Smooth muscle cell (in vitro differentiated cells): ENCODE measurements around the gene DCDC2C. TPM values are rescaled to one million over a fixed set of nuclear protein-coding genes. Genes with fewer than 3 reads are reported as not detected.

Experiments
- DNase-seq: peaks from one replicate; lab custom pipeline; 2025; ENCODE audit not compliant: unreplicated experiment; lab: John Stamatoyannopoulos, UW
- H2AFZ ChIP-seq: fragments of 200-600 bp; sonication (generic); 2 replicates; pipeline ENCODE4 v1.6.0; 2016; ENCODE audit warnings: antibody characterized with exemption, low read depth, mild to moderate bottlenecking
- H3F3A ChIP-seq: fragments of 200-600 bp; sonication (generic); 2 replicates; pipeline ENCODE4 v1.6.0; 2017; ENCODE audit warnings: antibody characterized with exemption, low read depth
- H3K27ac ChIP-seq: fragments of 200-600 bp; sonication (generic); 2 replicates; pipeline ENCODE4 v1.5.1; 2016; ENCODE audit warnings: low read depth, mild to moderate bottlenecking
- H3K27me3 ChIP-seq: fragments of 200-600 bp; sonication (generic); 2 replicates; pipeline ENCODE4 v1.6.1; 2016; ENCODE audit warnings: low read depth, mild to moderate bottlenecking
- H3K36me3 ChIP-seq: fragments of 200-600 bp; sonication (generic); 2 replicates; pipeline ENCODE4 v1.5.1; 2016; ENCODE audit warnings: low read depth
- H3K4me1 ChIP-seq: fragments of 200-600 bp; sonication (generic); 2 replicates; pipeline ENCODE4 v1.5.1; 2016; ENCODE audit warnings: low read depth
- H3K4me2 ChIP-seq: fragments of 200-600 bp; sonication (generic); 2 replicates; pipeline ENCODE4 v1.6.0; 2016; ENCODE audit warnings: mild to moderate bottlenecking
- H3K4me3 ChIP-seq: fragments of 200-600 bp; sonication (generic); 2 replicates; pipeline ENCODE4 v1.5.1; 2016; ENCODE audit warnings: mild to moderate bottlenecking
- H3K79me2 ChIP-seq: fragments of 200-600 bp; sonication (generic); 2 replicates; pipeline ENCODE4 v1.6.0; 2016; ENCODE audit warnings: low read depth, mild to moderate bottlenecking
- H3K9ac ChIP-seq: fragments of 200-600 bp; sonication (generic); 2 replicates; pipeline ENCODE4 v1.6.0; 2016; ENCODE audit warnings: low read depth
- H3K9me3 ChIP-seq: fragments of 200-600 bp; sonication (generic); replicated peaks from 2 replicates; pipeline ENCODE4 v1.5.1; 2016; ENCODE audit warnings: low read depth
- H4K20me1 ChIP-seq: fragments of 200-600 bp; sonication (generic); 2 replicates; pipeline ENCODE4 v1.6.0; 2016; ENCODE audit warnings: low read depth
- CTCF ChIP-seq: fragments of 200-600 bp; sonication (generic); IDR thresholded peaks from 2 replicates; pipeline ENCODE4 v1.5.1; 2017; ENCODE audit warnings: borderline replicate concordance, mild to moderate bottlenecking, antibody characterized with exemption; ENCODE audit not compliant: insufficient read depth, poor library complexity, severe bottlenecking
- WGBS: methylation state at CpG from one replicate; pipeline ENCODE4 v1.1.7; 2016; ENCODE audit warnings: low lambda C conversion rate; 5-methylcytosine and 5-hydroxymethylcytosine counted together
- polyA plus RNA-seq: library from polyadenylated mRNA; unstranded; fragments of >200 nt; fragmentation: Nextera tagmentation; extraction: Ambion mirVana; gene quantifications from 2 replicates; pipeline ENCODE4 v1.2.1, GENCODE V29; 2016
- total RNA-seq: library from RNA; depleted of rRNA; stranded (reverse); fragments of >200 nt; gene quantifications from 2 replicates; pipeline ENCODE4 v1.2.3, GENCODE V29; 2014

Gene DCDC2C
- total and polyA plus RNA-seq, 2 experiments from 2014 or later = not detected

- 84% methylated on average over 23 of the region's 23 CpGs for WGBS
- Histone ChIP-seq H3F3A (no peaks in the 10 kb centered on the region), H4K20me1 (no peaks in the 10 kb centered on the region), H3K27ac (no peak overlapping the region), H3K36me3 (no peaks in the 10 kb centered on the region), H3K4me1 (no peaks in the 10 kb centered on the region), H3K27me3 (peaks cover 4% of the 10 kb centered on the region), H3K9ac (no peak overlapping the region), H3K9me3 (no peaks in the 10 kb centered on the region), H3K79me2 (no peaks in the 10 kb centered on the region), H2AFZ (no peak overlapping the region), H3K4me2 (no peak overlapping the region), H3K4me3 (no peak overlapping the region)
- TF ChIP-seq CTCF = no peak
- DNase-seq = no peak
These were observed 22.3 kb downstream of the DCDC2C start for GRCh38 chr2:3725458-3726250.

GRCh38 chr2:3726511-3726910, 23.1 kb downstream of the DCDC2C start:
- no peak overlapping the region for H3K4me2 ChIP-seq
- no peaks in the 10 kb centered on the region for H4K20me1 ChIP-seq
- no peak overlapping the region for H3K9ac ChIP-seq
- no peak for DNase-seq
- no peaks in the 10 kb centered on the region for H3K79me2 ChIP-seq
- TF ChIP-seq CTCF = no peak
- no peaks in the 10 kb centered on the region for H3F3A ChIP-seq
- no peak overlapping the region for H3K4me3 ChIP-seq
- H3K36me3 ChIP-seq = no peaks in the 10 kb centered on the region
- no peak overlapping the region for H3K27ac ChIP-seq
- H3K27me3 ChIP-seq = peaks cover 4% of the 10 kb centered on the region
- H3K9me3 ChIP-seq = no peaks in the 10 kb centered on the region
- WGBS = 92% methylated on average over 10 of the region's 10 CpGs
- H3K4me1 ChIP-seq = no peaks in the 10 kb centered on the region
- no peak overlapping the region for H2AFZ ChIP-seq

- no peaks in the 10 kb centered on the region for H4K20me1 ChIP-seq
- H3K79me2 ChIP-seq = no peaks in the 10 kb centered on the region
- no peak overlapping the region for H3K27ac ChIP-seq
- no peak overlapping the region for H3K4me3 ChIP-seq
- H3K27me3 ChIP-seq = peaks cover 4% of the 10 kb centered on the region
- H2AFZ ChIP-seq = peak overlapping the region; percentile 71
- no peaks in the 10 kb centered on the region for H3K9me3 ChIP-seq
- no peaks in the 10 kb centered on the region for H3F3A ChIP-seq
- H3K4me2 ChIP-seq = peak overlapping the region; percentile 66
- H3K4me1 ChIP-seq = no peaks in the 10 kb centered on the region
- no peak for DNase-seq
- H3K36me3 ChIP-seq = no peaks in the 10 kb centered on the region
- H3K9ac ChIP-seq = no peak overlapping the region
- WGBS = 55% methylated on average over 12 of the region's 12 CpGs
- no peak for TF ChIP-seq CTCF
These were observed 24.1 kb downstream of the DCDC2C start for GRCh38 chr2:3727397-3728045.
